HepG2 (cell line): ENCODE results near the gene MEX3A. TPM values are rescaled to one million over a fixed set of nuclear protein-coding genes. Genes with fewer than 3 reads are reported as not detected.

Source experiments
- CSRNP1 ChIP-seq: sonication (generic); formaldehyde crosslinking; IDR thresholded peaks from 2 replicates; pipeline ENCODE4 v1.8.1; 2023; ENCODE audit warnings: mild to moderate bottlenecking, missing genetic modification reagents
- EEA1 ChIP-seq: sonication (generic); formaldehyde crosslinking; IDR thresholded peaks from 2 replicates; pipeline ENCODE4 v1.5.1; 2020; ENCODE audit warnings: mild to moderate bottlenecking, missing genetic modification reagents, borderline replicate concordance
- GLI4 ChIP-seq: sonication (generic); formaldehyde crosslinking; IDR thresholded peaks from 2 replicates; pipeline ENCODE4 v1.5.1; 2020; ENCODE audit warnings: missing genetic modification reagents, mild to moderate bottlenecking, moderate library complexity, borderline replicate concordance
- GZF1 ChIP-seq: sonication (generic); formaldehyde crosslinking; IDR thresholded peaks from 2 replicates; pipeline ENCODE4 v1.5.1; 2020; ENCODE audit warnings: mild to moderate bottlenecking, missing genetic modification reagents
- HNF4A ChIP-seq: sonication (generic); formaldehyde crosslinking; IDR thresholded peaks from 2 replicates; pipeline ENCODE4 v1.4.0; 2020; ENCODE audit warnings: missing genetic modification reagents
- MLLT10 ChIP-seq: sonication (generic); formaldehyde crosslinking; IDR thresholded peaks from 2 replicates; pipeline ENCODE4 v1.4.0; 2020; ENCODE audit warnings: missing genetic modification reagents
- MTA1 ChIP-seq: sonication (generic); formaldehyde crosslinking; IDR thresholded peaks from 2 replicates; pipeline ENCODE4 v1.4.0; 2020; ENCODE audit warnings: missing genetic modification reagents, mild to moderate bottlenecking, borderline replicate concordance
- MTF2 ChIP-seq: sonication (generic); formaldehyde crosslinking; IDR thresholded peaks from 2 replicates; pipeline ENCODE4 v1.5.0; 2020; ENCODE audit warnings: missing genetic modification reagents, borderline replicate concordance
- NCOR1 ChIP-seq: fragments of 200-600 bp; sonication (generic); IDR thresholded peaks from 2 replicates; pipeline ENCODE4 v1.7.0; 2017; ENCODE audit warnings: antibody characterized with exemption, low read length, borderline replicate concordance
- PAF1 ChIP-seq: IDR thresholded peaks from 2 replicates; pipeline ENCODE4 v1.6.1; 2016; ENCODE audit warnings: missing genetic modification reagents, missing compliant biosample characterization
- POLR2AphosphoS5 ChIP-seq: IDR thresholded peaks from 2 replicates; pipeline ENCODE4 v1.6.1; 2012; ENCODE audit warnings: low read depth, low read length
- RXRB ChIP-seq: IDR thresholded peaks from 2 replicates; pipeline ENCODE4 v1.6.1; 2016; ENCODE audit warnings: borderline replicate concordance, missing genetic modification reagents, missing compliant biosample characterization
- SMYD3 ChIP-seq: sonication (generic); formaldehyde crosslinking; IDR thresholded peaks from 2 replicates; pipeline ENCODE4 v1.8.1; 2023; ENCODE audit warnings: mild to moderate bottlenecking, missing genetic modification reagents
- XBP1 ChIP-seq: sonication (generic); formaldehyde crosslinking; IDR thresholded peaks from 2 replicates; pipeline ENCODE4 v1.5.0; 2020; ENCODE audit warnings: missing genetic modification reagents
- ZNF264 ChIP-seq: sonication (generic); formaldehyde crosslinking; IDR thresholded peaks from 2 replicates; pipeline ENCODE4 v1.4.0; 2020; ENCODE audit warnings: missing genetic modification reagents
- ZNF326 ChIP-seq: sonication (generic); formaldehyde crosslinking; IDR thresholded peaks from 2 replicates; pipeline ENCODE4 v1.4.0; 2020; ENCODE audit warnings: missing genetic modification reagents, borderline replicate concordance
- ZNF350 ChIP-seq: sonication (generic); formaldehyde crosslinking; IDR thresholded peaks from 2 replicates; pipeline ENCODE4 v1.4.0; 2020; ENCODE audit warnings: mild to moderate bottlenecking, low read depth, missing genetic modification reagents, borderline replicate concordance
- ZNF407 ChIP-seq: sonication (generic); formaldehyde crosslinking; IDR thresholded peaks from one replicate; pipeline ENCODE4 v1.5.1; 2020; ENCODE audit warnings: mild to moderate bottlenecking, missing genetic modification reagents; ENCODE audit errors: not compliant biosample characterization
- ZNF724P ChIP-seq: sonication (generic); formaldehyde crosslinking; IDR thresholded peaks from 2 replicates; pipeline ENCODE4 v1.8.0; 2022; ENCODE audit warnings: missing genetic modification reagents, borderline replicate concordance
- ZNF737 ChIP-seq: sonication (generic); formaldehyde crosslinking; IDR thresholded peaks from 2 replicates; pipeline ENCODE4 v1.5.0; 2020; ENCODE audit warnings: missing genetic modification reagents, mild to moderate bottlenecking, borderline replicate concordance
- ZNF772 ChIP-seq: sonication (generic); formaldehyde crosslinking; IDR thresholded peaks from 2 replicates; pipeline ENCODE4 v1.5.0; 2020; ENCODE audit warnings: mild to moderate bottlenecking, missing genetic modification reagents
- polyA plus RNA-seq, 8 experiments: library from polyadenylated mRNA; depleted of rRNA in 3 of 8; stranded (reverse) in 7 of 8; unstranded in 1 of 8; fragments of >200 nt; fragmentation: Illumina TruSeq in 4 of 8; extraction: Trizol in 4 of 8; gene quantifications; 2 replicates each; pipeline versions ENCODE4 v1.2.1 to v1.2.3, GENCODE V29; 2011 to 2016; ENCODE audit warnings: low read depth in 4 of 8, missing spikeins in 1 of 8, mixed read lengths in 1 of 8; ENCODE audit not compliant: insufficient read depth in 1 of 8
- total RNA-seq, 5 experiments: library from RNA; depleted of rRNA; stranded (reverse); fragments of >200 nt; fragmentation: Illumina TruSeq; extraction: Trizol; gene quantifications; 2 replicates each; pipeline ENCODE4 v1.2.3, GENCODE V29; 2016; ENCODE audit warnings: low read depth in 1 of 5

MEX3A gene
- total and polyA plus RNA-seq, 2 of the 13 experiments (the other 11 are each of a cell fraction or from before 2014, with no cell fraction given): 7.6 to 9.1 TPM

GRCh38 chr1:156096640-156097391, 14.6 kb upstream of the MEX3A start (continued):
- TF ChIP-seq NCOR1: no peak
- TF ChIP-seq ZNF724P (CRISPR knock-in tag): no peak
- no peak for TF ChIP-seq PAF1 (CRISPR knock-in tag)
- no peak for TF ChIP-seq ZNF737 (CRISPR knock-in tag)
- TF ChIP-seq GLI4 (CRISPR knock-in tag): no peak
- TF ChIP-seq ZNF407 (CRISPR knock-in tag): peak; percentile 52
- no peak for TF ChIP-seq ZNF772 (CRISPR knock-in tag)
- TF ChIP-seq ZNF350 (CRISPR knock-in tag): peak; percentile 70; the same call in 1 of the 2 replicates
- no peak for TF ChIP-seq MTF2 (CRISPR knock-in tag)
- no peak for TF ChIP-seq GZF1 (CRISPR knock-in tag)
- no peak for TF ChIP-seq HNF4A (CRISPR knock-in tag)
- TF ChIP-seq MTA1 (CRISPR knock-in tag): no peak
- TF ChIP-seq POLR2AphosphoS5: no peak
- TF ChIP-seq RXRB (CRISPR knock-in tag): peak; percentile 69; the same call in 1 of the 2 replicates
- TF ChIP-seq CSRNP1: no peak
- no peak for TF ChIP-seq ZNF326 (CRISPR knock-in tag)
- TF ChIP-seq EEA1 (CRISPR knock-in tag): no peak
- no peak for TF ChIP-seq SMYD3 (CRISPR knock-in tag)
- no peak for TF ChIP-seq ZNF264 (CRISPR knock-in tag)
- no peak for TF ChIP-seq XBP1 (CRISPR knock-in tag)
- no peak for TF ChIP-seq MLLT10
